Upper lobe of left lung (tissue), 6 donors: Measurements from ENCODE around the gene KRT78. TPM values are rescaled to one million over a fixed set of nuclear protein-coding genes. Genes with fewer than 3 reads are reported as not detected.

Experiments
- ATAC-seq, 2 donors: fragments of 200-7000 bp; cut with Tn5 transposase; one replicate each; pipeline ENCODE4 v1.9.1; 2022; ENCODE audit warnings: mild to moderate bottlenecking in 2 of 2, moderate library complexity in 2 of 2; ENCODE audit not compliant: low FRiP score in 2 of 2
- DNase-seq, 2 donors: peaks; one replicate each; pipeline ENCODE4 v3.0.0-alpha.2; 2019 to 2020
- H3K27ac ChIP-seq, 4 donors: fragments of 200-600 bp; sonication (generic); one replicate each; pipeline ENCODE4 v1.5.1; 2016 to 2019
- H3K27me3 ChIP-seq, 4 donors: fragments of 200-600 bp; sonication (generic); one replicate each; pipeline ENCODE4 v1.5.1; 2017 to 2019
- H3K36me3 ChIP-seq, 4 donors: fragments of 200-600 bp; sonication (generic); one replicate each; pipeline ENCODE4 v1.5.1; 2016 to 2019
- H3K4me1 ChIP-seq, 4 donors: fragments of 200-600 bp; sonication (generic); one replicate each; pipeline ENCODE4 v1.5.1; 2018 to 2019
- H3K4me3 ChIP-seq, 4 donors: fragments of 200-600 bp; sonication (generic); one replicate each; pipeline ENCODE4 v1.5.1; 2017 to 2019; ENCODE audit warnings: mild to moderate bottlenecking in 2 of 4, moderate library complexity in 1 of 4
- H3K9me3 ChIP-seq, 4 donors: fragments of 200-600 bp; sonication (generic); one replicate each; pipeline ENCODE4 v1.5.1; 2018 to 2019
- EP300 ChIP-seq, 4 donors: sonication (generic); formaldehyde crosslinking; IDR thresholded peaks; one replicate each; pipeline ENCODE4 v1.5.1; 2017; ENCODE audit warnings: antibody characterized with exemption in 4 of 4, control low read depth in 2 of 4
- POLR2A ChIP-seq, 4 donors: fragments of 450-650 bp; IDR thresholded peaks; one replicate each; pipeline ENCODE4 v1.5.1; 2016 to 2017; ENCODE audit warnings: antibody characterized with exemption in 4 of 4, mild to moderate bottlenecking in 2 of 4
- POLR2AphosphoS5 ChIP-seq, 2 donors: sonication (generic); formaldehyde crosslinking; IDR thresholded peaks; one replicate each; pipeline ENCODE4 v1.5.1; 2017; ENCODE audit warnings: antibody characterized with exemption in 2 of 2
- WGBS, 2 donors: methylation state at CpG; one replicate each; pipeline ENCODE4 v1.1.5; 2017 to 2018; 5-methylcytosine and 5-hydroxymethylcytosine counted together
- total RNA-seq, 6 donors: library from RNA; depleted of rRNA in 4 of 6; stranded (reverse); fragments of >200 nt in 4 of 6; gene quantifications; one replicate each; pipeline versions ENCODE4 v1.1.0 to v1.2.1, GENCODE V29; 2016 to 2021
- TF ChIP-seq, protein P1 (sequence below), 6 experiments: fragments of 450-650 bp in 4 of 6; fragments of 200-600 bp in 2 of 6; sonication (generic) in 2 of 6; IDR thresholded peaks; one replicate each; pipeline ENCODE4 v1.5.1; 2016 to 2019; ENCODE audit warnings: antibody characterized with exemption in 6 of 6
- donor health status: DM: no; HTN: no; CAD: no; lungs with moderate emphysema.
- donor health status: DM: no; HTN: yes; CAD: no; lungs with severe emphysema.

The KRT78 gene, protein sequence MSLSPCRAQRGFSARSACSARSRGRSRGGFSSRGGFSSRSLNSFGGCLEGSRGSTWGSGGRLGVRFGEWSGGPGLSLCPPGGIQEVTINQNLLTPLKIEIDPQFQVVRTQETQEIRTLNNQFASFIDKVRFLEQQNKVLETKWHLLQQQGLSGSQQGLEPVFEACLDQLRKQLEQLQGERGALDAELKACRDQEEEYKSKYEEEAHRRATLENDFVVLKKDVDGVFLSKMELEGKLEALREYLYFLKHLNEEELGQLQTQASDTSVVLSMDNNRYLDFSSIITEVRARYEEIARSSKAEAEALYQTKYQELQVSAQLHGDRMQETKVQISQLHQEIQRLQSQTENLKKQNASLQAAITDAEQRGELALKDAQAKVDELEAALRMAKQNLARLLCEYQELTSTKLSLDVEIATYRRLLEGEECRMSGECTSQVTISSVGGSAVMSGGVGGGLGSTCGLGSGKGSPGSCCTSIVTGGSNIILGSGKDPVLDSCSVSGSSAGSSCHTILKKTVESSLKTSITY
- total RNA-seq = under 1 TPM in 2 of 6 donors, not detected in 4; 0.13 to 0.30 TPM

DNA sequence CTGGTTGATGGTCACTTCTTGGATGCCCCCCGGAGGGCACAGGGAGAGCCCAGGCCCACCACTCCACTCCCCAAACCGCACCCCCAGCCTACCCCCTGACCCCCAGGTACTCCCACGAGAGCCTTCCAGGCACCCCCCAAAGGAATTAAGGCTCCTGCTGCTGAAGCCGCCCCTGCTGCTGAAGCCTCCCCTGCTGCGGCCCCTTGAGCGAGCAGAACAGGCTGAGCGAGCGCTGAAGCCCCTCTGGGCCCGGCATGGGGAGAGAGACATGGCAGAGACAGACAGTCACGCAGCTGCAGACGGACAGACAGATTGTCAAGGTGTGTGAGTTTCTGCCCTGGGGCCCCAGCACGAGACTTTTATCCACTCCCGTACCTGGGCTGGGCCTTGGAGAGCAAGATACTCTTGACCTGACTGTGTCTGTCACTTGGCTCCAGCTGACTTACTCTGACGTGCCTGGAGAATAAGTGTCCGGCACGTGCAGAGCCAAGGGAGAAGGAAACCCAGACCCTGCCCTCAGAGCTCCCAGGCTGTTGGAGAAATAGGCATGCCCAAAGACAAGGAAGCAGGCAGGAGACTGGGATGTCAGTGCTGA, at the start of gene KRT78:
Gene KRT78, minus strand, starts transcription at position 334 of the 595 bp plus-strand sequence. Its CDS starts 64 bp downstream, at position 270.
- WGBS, 2 donors = 60 to 62% methylated on average over 3 to 4 of the region's 16 CpGs
- TF ChIP-seq, protein P1, sequence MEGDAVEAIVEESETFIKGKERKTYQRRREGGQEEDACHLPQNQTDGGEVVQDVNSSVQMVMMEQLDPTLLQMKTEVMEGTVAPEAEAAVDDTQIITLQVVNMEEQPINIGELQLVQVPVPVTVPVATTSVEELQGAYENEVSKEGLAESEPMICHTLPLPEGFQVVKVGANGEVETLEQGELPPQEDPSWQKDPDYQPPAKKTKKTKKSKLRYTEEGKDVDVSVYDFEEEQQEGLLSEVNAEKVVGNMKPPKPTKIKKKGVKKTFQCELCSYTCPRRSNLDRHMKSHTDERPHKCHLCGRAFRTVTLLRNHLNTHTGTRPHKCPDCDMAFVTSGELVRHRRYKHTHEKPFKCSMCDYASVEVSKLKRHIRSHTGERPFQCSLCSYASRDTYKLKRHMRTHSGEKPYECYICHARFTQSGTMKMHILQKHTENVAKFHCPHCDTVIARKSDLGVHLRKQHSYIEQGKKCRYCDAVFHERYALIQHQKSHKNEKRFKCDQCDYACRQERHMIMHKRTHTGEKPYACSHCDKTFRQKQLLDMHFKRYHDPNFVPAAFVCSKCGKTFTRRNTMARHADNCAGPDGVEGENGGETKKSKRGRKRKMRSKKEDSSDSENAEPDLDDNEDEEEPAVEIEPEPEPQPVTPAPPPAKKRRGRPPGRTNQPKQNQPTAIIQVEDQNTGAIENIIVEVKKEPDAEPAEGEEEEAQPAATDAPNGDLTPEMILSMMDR (IDR thresholded peaks at IDR 0.05) = no peak
- TF ChIP-seq POLR2A (IDR thresholded peaks at IDR 0.05) (no peak), EP300 (IDR thresholded peaks at IDR 0.05) (no peak), POLR2AphosphoS5 (IDR thresholded peaks at IDR 0.05) (no peak)
- no peak for ATAC-seq
- Histone ChIP-seq H3K9me3 (no peaks in the 10 kb centered on the region), H3K4me1 (peaks cover 0 to 8% (median 0%) of the 10 kb centered on the region in 4 donors), H3K27me3 (no peaks in the 10 kb centered on the region), H3K4me3 (no peak within 1 kb of the TSS), H3K27ac (no peak within 1 kb of the TSS), H3K36me3 (no peaks in the 10 kb centered on the region)
- peak in 1 of 2 donors; percentile 52 for DNase-seq

DNA sequence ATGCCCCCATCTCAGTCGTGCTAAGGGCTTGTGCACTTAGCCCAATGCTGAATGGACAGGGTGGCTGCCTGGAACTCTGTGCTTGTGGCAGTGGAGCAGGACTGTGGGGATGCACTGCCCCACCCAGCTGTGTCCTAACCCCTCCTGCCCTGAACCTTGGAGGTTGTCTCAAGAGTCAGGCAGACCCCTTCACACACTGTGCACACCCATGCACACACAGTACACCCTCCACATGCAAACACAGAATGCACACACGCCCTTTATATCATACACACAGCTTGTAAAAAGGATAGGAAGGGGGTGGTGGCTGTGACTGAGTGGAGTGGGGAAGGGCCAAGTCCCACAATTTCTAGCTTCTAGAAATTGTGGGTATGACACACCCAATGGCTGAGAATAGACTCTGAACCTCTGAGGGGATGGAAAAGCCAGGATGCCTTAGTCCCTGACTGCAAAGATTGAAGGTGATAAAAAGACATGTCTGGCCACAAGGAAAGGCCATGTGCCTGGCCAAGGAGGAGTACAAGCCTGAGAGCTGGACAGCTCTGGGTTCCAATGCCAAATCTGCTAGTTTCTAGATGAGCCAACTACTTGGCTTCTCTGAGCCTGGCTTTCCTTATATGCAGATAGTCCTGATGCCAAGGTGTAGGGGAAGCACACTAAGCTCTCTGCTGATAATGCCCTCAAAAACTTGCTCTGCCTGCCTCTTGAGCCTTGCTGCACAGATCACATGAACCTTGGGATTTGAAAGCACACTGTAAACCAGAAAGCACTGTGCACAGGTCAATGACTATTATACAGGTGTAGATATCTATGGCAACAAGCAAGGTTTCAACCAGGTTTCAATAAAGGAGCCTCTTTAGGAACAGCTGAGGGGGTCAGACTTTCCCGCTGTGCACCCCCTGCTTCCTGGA, 47.7 kb upstream of the KRT78 start:
- TF ChIP-seq POLR2A (IDR thresholded peaks at IDR 0.05) = no peak
- TF ChIP-seq, protein P1 (IDR thresholded peaks at IDR 0.05) = no peak
- TF ChIP-seq POLR2AphosphoS5 (IDR thresholded peaks at IDR 0.05) = no peak
- no peak for TF ChIP-seq EP300 (IDR thresholded peaks at IDR 0.05)
- Histone ChIP-seq H3K4me1 (peaks cover 0 to 12% (median 5%) of the 10 kb centered on the region in 4 donors), H3K27me3 (no peaks in the 10 kb centered on the region), H3K36me3 (peaks cover 0 to 22% (median 15%) of the 10 kb centered on the region in 4 donors), H3K4me3 (no peak overlapping the region), H3K9me3 (no peaks in the 10 kb centered on the region), H3K27ac (peak overlapping the region in 2 of 4 donors; percentile 5 to 8)
- ATAC-seq (peak; percentile 15 to 47), DNase-seq (no peak)
- 51 to 58% methylated on average over 2 to 3 of the region's 3 CpGs for WGBS, 2 donors

GRCh38 chr12:52895726-52896189, 47.0 kb upstream of the KRT78 start:
- Histone ChIP-seq H3K27me3 (no peaks in the 10 kb centered on the region), H3K9me3 (no peaks in the 10 kb centered on the region), H3K4me1 (peaks cover 0 to 12% (median 5%) of the 10 kb centered on the region in 4 donors), H3K27ac (peak overlapping the region in 2 of 4 donors; percentile 5 to 8), H3K36me3 (peaks cover 0 to 19% (median 14%) of the 10 kb centered on the region in 4 donors), H3K4me3 (no peak overlapping the region)
- TF ChIP-seq, protein P1 (IDR thresholded peaks at IDR 0.05) = no peak
- TF ChIP-seq EP300 (IDR thresholded peaks at IDR 0.05) = no peak
- TF ChIP-seq POLR2AphosphoS5 (IDR thresholded peaks at IDR 0.05) = no peak
- no peak for TF ChIP-seq POLR2A (IDR thresholded peaks at IDR 0.05)
- 57 to 69% methylated on average over 2 of the region's 2 CpGs for WGBS, 2 donors
- ATAC-seq = peak; percentile 5 to 27
- no peak for DNase-seq

- Histone ChIP-seq H3K4me1 (peaks cover 0 to 12% (median 5%) of the 10 kb centered on the region in 4 donors), H3K27ac (no peak overlapping the region), H3K9me3 (no peaks in the 10 kb centered on the region), H3K27me3 (no peaks in the 10 kb centered on the region), H3K4me3 (no peak overlapping the region), H3K36me3 (peaks cover 0 to 4% (median 2%) of the 10 kb centered on the region in 4 donors)
- DNase-seq (no peak), ATAC-seq (no peak)
- TF ChIP-seq EP300 (IDR thresholded peaks at IDR 0.05) (no peak), POLR2A (IDR thresholded peaks at IDR 0.05) (no peak), POLR2AphosphoS5 (IDR thresholded peaks at IDR 0.05) (no peak)
- TF ChIP-seq, protein P1 (IDR thresholded peaks at IDR 0.05) = no peak
Measured at GRCh38 chr12:52892974-52893373, 44.2 kb upstream of the KRT78 start.
